NCI-H1048 (cell line): ENCODE data around the gene SMG6.
"Not testable (repeated sequence)": the region's sequence is repeated elsewhere in the genome, so short reads cannot be mapped to it uniquely, and the experiment has no call there.

Experiments used
- DNase-seq: peaks from one replicate; lab custom pipeline; 2025; lab: John Stamatoyannopoulos, UW

The SMG6 gene

DNA sequence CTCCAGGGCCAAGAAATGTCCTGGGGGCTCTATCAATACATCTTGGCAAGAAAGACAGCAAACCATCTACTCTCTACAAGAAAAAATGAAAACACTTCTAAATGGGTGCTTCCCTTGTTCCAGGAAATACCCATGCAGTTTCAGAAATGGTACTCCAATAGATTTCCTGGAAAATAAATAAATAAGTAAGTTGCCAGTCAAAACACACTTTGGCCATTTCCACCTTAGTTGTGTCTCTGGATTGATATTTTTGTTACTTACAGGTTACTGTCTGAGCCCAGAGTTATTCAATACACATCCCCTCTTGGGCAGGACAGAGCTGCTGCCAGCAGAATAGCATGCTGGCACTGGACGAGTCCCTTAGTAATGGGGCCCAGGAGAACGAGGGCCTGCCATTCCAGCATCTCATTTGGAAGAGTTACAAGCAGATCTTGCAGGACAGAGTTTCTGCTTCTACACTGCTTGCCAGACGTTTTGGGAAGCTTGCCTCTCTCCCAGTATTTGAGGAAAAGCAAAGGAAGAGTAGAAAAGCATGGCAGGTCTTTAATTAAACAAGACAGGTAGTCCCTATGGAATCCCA, 100.5 kb downstream of the SMG6 start:
- DNase-seq: no peak

DNA sequence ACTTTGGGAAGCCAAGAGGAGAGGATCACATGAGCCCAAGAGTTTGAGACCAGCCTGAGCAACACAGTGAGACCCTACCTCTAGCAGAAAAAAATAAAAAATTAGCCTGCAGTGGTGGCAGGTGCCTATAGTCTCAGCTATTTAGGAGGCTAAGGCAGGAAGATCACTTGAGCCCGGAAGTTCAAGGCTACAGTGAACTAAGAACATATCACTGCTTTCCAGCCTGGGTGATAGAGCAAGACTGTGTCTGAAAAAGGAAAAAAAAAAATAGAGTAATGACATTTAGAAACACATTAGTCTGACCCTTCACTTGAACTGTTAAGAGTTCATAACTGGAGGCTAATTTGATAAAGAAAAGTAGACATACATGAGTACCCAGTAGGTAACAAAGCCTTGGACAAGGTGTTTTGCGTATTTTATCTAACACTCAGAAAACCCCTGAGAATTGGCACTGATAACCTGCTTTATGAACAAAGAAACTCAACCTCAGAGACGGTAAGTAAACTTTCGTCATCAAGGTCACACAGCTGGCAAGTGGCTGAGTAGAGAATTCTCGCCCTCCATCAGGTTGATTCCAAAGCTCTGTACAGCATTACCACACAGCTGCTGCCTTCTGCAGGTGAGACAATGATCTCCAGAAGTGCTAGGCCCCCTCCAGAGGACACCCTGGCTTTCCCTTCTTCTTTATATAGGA, 101.1 kb downstream of the SMG6 start:
- DNase-seq: no peak

DNA sequence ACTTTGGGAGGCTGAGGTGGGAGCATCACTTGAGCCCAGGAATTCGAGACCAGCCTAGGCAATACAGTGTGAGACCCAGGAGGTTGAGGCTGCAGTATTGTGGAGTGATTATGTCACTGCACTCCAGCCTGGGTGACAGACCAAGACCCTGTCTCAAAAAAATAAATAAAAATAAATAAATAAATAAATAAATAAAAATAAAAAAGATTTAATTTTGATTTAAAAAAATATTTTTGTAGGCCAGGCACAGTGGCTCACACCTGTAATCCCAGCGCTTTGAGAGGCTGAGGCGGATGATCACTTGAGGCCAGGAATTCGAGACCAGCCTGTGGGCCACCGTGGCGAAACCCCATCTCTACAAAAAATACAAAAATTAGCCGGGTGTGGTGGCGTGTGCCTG, 104.2 kb downstream of the SMG6 start:
- DNase-seq: not testable (repeated sequence)

DNA sequence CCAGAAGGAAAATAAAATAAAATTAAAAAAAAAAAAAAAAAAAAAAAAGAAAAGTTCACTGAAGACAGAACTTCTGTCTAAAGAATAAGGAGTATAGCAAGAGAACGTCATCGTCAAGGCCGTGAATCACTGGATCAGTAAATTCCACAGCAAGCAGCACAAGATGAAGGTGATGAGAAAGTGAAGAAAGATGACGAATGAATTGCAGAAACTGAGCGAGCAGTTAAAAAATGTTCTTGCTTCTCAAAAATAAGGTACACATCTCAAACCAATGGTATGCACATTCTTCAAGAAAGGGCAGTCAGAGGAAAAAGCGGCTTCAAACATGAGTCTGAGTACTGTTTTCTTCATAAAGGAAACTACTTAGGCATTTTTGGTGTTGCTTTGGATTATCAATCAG, 104.7 kb downstream of the SMG6 start:
- no peak for DNase-seq

DNA sequence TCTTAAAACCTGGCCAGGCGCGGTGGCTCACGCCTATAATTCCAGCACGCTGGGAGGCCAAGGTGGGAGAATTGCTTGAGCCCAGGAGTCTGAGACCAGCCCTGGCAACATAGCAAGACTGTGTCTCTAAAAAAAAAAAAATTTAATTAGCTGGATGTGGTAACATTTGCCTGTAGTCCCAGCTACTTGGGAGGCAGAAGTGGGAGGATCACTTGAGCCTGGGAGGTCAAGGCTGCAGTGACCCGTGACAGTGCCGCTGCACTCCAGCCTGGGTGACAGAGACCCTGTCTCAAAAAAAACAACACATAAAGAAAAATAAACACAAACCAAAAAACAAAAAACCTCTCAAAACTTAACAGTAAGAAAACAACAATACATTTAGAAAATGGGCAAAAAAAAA, 106.3 kb downstream of the SMG6 start:
- DNase-seq: no peak

DNA sequence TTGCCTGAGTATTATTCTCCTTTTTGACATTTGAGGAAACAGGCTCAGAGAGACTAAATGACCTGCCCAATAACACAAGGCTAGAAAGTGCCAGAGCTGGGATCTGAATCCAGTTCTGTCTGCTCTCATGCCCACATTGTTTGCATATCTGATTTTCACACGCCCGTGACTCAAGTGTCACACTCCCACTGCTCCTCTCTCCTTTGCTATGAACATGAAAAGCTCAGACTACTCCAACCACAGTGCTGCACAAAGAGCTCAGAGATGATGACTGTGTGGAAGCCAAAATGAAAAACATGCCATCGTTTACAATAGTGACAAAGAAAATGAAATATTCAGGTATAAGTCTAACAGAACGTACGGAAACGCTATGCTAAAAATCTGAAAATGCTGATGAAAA, 107.9 kb downstream of the SMG6 start:
- no peak for DNase-seq

DNA sequence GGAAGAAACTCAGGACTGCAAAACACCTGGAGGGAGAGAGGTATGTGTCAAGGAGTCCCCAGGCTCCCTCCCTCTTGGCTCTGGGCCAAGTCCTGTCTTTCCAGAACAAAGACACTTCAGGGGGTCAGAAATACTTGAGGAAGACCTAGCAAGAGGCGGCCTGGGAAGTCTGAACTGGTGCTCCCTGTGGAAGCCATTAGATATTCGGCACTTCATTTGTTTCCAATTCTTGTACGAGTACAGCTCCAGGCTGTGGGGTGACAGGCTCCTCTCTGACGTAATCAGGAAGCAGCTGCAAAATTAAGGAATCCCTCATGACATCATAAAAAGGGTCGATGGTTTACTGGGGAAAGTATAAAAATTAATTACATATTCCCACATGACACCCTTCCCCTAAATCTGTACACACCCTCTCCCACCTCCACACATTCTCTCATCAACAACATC, 108.7 kb downstream of the SMG6 start:
- no peak for DNase-seq

DNA sequence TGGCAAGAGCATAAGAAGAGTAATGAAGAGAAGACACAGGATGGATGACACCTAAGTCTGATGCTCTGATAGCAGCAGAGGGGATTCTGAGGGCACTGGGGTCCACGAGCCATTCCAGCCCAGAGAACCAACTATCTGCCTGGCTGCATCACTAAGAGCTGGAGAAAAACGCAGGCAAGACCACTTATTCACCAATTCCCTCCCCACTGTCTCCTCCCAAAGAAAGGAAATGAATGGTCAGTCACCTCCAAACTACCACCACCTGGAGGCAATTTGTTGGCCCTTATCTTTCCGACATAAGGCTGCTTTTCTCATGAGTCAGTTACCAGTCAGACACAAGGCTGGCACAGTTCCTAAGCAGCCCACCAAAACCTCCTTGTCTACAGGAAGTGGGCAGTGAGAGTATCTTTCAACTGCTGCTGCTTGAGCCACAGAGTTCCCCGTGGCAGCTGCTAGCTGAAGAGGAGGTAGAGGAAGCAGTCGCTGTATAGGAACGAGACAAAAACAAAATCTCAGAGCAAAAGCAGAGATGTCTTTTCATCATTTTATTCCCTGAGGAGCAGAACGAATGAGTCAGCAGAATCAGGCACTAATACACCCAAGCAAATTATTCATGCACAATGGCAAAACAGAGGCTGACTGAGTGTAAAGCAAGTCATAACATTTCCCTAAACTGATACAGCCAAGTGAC, 111.1 kb downstream of the SMG6 start:
- no peak for DNase-seq

DNA sequence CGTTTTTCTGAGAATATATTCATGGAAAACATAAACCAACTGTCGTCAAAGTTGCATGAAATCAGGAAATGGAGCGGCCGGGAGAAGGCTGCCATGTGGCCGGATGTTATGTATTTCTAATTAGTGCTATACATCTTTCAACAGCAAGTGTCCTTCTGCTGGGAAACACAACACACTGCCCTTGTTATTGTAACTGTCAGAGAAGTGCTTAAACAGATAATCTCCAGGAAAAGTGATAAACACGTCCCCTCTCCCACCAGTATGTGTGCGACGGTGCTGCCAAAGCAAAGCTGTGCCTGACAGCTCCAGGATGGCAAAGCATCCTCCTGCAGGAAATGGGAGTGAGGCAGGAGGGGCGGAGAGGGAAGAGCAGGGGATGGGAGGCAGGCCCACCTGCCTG, 111.8 kb downstream of the SMG6 start:
- no peak for DNase-seq

DNA sequence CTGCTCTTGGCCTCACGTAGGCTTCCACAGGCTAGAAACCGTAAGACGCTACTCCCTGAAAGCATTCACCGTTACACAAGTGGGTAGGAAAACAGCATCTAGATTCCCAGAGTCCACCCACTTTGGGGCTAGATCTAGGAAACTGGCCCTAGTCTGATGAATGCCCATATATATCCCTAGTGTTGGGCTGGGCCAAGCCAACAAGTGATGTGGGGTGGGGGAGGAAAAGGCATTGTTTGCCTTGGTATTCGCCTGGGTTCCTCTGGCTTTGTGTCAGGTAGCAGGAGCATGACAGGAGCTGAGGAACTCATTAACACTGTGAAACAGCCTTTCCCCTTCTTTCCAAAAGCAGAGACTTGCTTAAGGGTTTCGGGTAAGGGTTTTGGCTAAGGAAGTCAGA, 112.4 kb downstream of the SMG6 start:
- DNase-seq: no peak

DNA sequence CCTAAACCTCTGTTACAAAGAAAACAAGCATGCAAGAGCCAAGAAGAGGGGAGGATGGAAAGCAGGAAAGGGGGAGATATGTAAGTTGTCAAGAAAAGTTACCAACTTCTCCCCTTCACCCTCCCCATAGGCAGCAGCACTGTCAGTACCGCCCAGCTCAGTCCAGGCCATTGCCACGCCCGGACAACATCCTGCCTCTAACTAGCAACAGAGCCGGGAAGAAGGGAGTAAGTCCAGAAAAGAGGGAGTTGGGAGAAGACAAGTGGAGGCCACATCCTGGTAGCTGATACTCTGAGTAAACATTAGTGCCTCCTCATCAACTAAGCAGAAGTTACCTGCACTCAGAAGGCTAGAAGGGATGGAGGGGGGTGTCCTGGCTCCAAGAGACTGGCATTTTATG, 113.6 kb downstream of the SMG6 start:
- DNase-seq: no peak

DNA sequence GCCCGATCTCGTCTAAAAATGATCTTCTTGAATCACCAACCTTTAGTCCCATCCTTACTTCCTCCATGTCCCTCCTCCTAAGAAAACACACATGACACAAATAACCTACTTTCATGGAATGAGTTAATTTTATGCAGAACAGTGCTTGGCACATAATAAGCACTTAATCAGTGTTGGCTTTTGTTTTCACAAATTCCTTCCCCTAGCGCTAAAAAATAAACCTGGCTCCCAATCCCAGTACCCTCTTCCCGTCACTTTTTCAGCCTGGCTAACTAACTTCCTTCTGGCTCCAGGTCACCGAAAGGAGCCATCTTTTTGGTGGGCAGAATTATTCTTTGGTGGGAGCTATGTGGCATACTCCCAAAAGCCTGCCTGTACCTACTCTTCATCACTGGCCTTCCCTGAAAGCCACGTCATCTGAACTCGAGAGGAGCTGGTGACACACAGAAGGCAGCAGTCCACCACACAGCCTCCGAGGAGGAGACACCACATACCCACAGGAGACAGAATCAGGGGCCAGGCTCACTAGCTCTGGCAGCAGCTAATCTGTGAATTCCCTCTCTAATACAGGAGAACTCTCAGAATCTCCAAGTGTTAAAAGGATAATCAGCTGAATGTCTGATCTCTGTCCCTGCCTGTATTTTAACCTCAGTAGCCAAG, 114.5 kb downstream of the SMG6 start:
- no peak for DNase-seq

DNA sequence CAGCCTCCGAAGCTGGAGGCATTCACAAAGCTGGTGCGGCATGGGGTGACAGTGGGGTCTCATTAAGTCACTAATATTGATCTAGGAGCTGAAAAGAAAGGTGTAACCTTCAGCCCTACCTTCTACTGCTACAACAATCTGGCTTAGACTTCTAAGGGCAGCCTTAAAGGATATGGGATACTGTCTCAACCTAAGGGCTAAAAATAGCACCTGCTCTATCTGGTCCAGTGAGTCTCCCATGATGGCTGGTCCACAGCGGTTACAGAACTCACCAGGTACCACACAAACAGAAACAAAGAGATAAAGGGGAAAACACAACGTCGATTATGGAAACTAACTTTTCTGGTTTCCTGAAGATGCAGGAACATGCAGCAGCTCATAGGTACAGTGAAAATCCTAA, 115.8 kb downstream of the SMG6 start:
- no peak for DNase-seq

DNA sequence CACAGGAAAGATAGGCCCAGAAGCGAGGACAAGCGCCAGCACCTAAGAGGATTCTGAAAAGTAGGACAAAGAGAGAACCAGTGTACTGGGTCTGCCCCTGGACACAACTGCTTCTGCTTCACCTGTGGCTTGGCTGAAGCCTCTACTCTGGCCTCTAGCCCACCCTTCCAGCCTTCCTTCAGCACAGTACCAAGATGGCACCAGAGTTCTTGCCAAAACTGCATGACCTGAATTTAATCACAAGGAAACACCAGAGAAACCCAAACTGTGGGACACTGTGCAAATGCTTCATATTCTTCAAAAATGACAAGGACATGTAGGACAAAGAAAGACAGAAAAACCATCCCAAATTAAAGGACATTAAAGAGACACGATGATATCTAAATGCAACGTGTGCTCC, 116.6 kb downstream of the SMG6 start:
- no peak for DNase-seq

DNA sequence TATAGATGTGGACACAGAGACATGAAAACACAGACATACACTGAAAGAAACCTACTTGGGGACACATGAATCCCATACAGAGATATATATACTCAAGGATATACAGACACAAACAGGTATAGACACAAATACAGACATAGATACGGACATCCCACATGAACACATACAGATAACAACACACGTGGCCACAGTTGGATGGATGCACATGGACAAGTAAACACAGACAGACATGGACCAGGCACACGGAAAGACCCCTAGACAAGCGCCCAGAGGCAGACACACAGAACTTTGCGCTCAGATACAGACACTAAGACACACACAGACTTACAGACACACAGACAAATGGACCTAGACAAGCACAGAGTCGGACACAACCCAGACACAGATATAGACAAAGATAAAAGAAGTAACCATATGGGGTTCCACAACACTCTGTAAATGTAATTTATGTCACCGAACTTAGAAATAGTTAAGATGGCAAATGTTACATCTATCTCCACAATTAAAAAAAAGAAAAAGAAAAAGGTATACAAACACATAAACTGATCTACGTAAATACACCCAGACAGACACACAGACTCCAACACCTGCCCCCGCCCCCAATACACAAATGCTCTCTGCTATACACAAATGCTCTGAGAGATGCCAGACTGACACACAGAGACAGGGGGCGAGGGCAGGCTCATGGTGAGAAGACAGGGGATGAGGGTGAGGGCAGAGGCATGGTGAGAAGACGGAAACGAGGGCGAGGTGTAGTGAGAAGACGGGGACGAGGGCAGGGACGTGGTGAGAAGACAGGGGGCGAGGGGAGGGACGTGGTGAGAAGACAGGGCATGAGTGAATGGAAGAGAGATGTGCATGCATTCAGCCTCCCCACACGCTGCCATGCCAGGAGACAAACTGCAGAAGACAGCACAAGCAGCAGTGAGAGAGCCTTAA, 118.3 kb downstream of the SMG6 start:
- DNase-seq: no peak

DNA sequence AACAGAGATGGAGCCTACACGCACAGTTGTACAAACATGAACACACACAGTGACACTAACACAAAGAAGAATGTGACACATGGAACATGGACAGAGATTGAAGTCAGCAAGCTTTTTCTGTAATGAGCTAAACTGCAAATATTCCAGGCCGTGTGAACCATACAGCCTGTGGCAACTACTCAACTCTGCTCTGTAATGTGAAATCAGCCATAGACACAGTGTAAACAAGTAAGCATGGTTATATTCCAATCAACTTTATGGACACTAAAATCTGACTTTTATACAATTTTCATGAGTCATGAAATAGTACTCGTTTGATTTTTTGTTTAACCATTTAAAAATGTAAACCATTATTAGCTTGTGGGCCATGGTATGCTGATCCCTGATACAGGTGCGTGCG, 120.2 kb downstream of the SMG6 start:
- DNase-seq: no peak

DNA sequence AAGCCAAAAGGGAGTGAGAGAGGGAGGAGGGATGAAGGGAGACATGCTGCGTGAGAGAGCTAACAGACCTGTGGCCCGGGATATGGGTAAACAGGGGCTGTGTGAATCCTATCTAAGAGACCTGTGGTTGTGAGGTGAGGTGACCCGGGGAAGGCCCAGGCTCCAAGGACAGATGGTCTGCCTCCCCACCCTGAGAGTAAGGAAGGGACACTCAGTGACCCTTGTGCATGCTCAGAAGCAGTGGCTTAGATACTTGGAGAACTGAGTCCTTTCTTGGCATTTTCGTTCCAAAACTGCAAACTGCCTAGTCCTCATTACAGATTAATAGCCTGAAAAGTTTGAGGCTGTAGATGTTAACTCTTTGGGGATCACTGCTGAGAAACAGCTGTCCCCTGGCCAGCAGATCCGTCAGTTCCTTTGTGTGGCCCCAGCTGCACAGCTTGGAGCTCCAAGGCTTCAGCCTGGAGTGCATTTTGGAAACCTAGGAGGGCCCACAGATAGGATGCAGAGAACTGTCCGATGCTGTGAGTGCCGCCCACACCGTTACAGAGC, 121.6 kb downstream of the SMG6 start:
- DNase-seq: no peak

DNA sequence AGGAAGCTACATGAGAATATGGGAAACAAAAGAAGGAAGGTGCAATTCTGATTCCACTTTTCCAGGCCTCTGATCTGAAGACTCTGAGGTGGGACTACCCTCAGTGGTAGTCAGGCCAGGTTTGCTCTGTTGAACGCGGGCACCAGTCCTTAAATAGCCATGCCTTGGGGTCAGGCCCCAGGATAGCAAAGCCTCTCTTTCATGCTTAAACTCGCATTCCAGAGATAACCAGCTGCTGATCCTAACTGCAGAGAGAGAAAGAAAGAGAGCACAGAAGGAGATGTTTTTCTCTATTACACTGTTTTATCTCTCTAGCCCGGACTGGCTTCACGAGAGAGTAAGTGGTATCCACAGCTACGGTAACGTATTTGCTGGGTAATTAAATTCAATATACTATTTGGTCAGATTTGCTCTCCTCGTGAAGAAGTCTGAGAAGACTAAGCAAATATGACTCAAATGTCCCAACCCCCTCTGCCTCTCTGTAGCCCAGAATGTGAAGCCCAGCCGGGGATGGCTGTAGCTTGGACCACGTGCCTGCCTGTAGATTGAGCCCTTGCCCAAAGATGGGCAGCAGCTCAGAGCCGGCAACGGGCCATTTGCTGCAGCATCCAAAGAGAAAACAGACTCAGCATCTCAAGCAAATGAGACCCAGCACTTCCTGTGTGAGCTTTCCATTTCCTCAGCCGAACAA, 122.2 kb downstream of the SMG6 start:
- no peak for DNase-seq

DNA sequence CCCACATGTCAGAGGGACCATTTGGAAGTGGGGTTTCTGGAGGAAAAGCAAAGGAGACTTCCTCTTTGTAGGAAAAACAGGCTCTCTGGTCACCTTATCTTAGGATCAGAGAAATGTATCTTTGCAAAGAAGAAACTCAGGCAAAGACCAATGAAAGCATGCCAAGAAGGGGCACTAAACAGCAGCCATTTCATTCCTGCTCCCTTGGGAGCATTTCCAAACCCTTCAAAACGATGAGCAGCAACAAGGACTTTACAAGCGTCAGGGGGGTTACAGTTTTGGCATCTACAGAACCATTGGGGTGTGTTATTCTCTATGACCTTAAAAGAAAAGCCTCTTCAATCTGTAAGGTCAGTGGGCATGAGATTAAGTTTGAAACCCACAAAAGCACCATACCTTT, 122.8 kb downstream of the SMG6 start:
- DNase-seq: no peak

DNA sequence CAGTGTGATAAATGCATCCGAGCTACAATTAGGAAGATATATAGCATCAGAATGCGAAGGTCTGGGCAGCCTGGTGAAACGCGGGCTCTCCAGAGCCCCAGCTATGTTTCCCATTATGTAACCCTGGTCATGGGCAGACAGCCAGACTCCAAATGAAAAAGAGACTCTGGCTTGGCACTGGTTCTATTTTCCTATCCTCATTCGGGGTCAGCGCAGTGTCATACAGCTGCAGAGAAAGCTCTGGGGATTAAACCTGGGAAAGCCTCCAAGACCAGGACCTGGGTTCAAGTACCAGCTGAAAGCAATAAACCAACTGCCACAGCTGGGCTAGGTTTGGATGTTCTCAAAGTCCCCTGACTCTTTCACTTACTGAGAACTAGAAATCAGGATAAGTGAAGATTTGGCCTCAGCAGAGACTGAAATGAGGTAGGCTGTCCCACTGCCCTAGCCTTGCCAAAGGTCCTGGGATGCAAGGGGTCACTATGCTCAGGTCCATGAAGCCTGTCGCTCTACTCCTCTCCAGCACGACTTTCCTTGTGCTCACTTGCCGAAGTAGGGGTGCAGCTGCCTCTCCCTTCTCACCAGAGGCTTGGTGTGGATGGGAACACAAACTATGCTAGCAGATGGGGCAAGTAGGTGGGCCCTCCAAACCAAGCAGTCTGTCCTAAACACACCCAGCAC, 123.8 kb downstream of the SMG6 start:
- DNase-seq: no peak
